Natural killer cell (primary cell): ENCODE data around the gene ABCC8. TPM values are rescaled to one million over a fixed set of nuclear protein-coding genes. Genes with fewer than 3 reads are reported as not detected.

Source experiments
- ATAC-seq, 3 donors: fragments of 150-1000 bp in 2 of 3; fragments of 200-7000 bp in 1 of 3; cut with Tn5 transposase; 1 replicate in 1 of 3; 2 replicates in 2 of 3; pipeline ENCODE4 v1.10.0; 2021; ENCODE audit warnings: mild to moderate bottlenecking in 2 of 3, moderate library complexity in 2 of 3
- DNase-seq, 2 donors: peaks; one replicate each; pipeline versions ENCODE4 v3.0.0 to v3.0.0-alpha.2; 2013 to 2021; ENCODE audit warnings: mixed read lengths in 1 of 2
- H3K27ac ChIP-seq: one replicate; pipeline ENCODE4 v1.5.1; 2013; ENCODE audit warnings: mild to moderate bottlenecking, low read length
- H3K27me3 ChIP-seq: one replicate; pipeline ENCODE4 v1.6.1; 2013; ENCODE audit warnings: low read length; ENCODE audit not compliant: control insufficient read depth, insufficient read depth
- H3K36me3 ChIP-seq: one replicate; pipeline ENCODE4 v1.6.1; 2013; ENCODE audit warnings: low read length; ENCODE audit not compliant: control insufficient read depth, insufficient read depth
- H3K4me1 ChIP-seq: one replicate; pipeline ENCODE4 v1.6.1; 2013; ENCODE audit warnings: low read length; ENCODE audit not compliant: control insufficient read depth, insufficient read depth
- H3K4me3 ChIP-seq: one replicate; pipeline ENCODE4 v1.5.1; 2013; ENCODE audit warnings: low read length
- H3K9me3 ChIP-seq: one replicate; pipeline ENCODE4 v1.6.1; 2013; ENCODE audit warnings: low read length; ENCODE audit not compliant: control insufficient read depth, insufficient read depth
- H3K27ac Mint-ChIP-seq, 2 donors: one replicate each; pipeline ENCODE4 v1.8.0; 2022; ENCODE audit warnings: mild to moderate bottlenecking in 2 of 2, mixed read lengths in 2 of 2, moderate library complexity in 1 of 2
- H3K27me3 Mint-ChIP-seq, 2 donors: one replicate each; pipeline ENCODE4 v1.8.0; 2022; ENCODE audit warnings: low read depth in 2 of 2, mixed read lengths in 2 of 2
- H3K36me3 Mint-ChIP-seq: one replicate; pipeline ENCODE4 v1.8.0; 2022; ENCODE audit warnings: mixed read lengths
- H3K4me1 Mint-ChIP-seq, 2 donors: one replicate each; pipeline ENCODE4 v1.8.0; 2022; ENCODE audit warnings: mixed read lengths in 2 of 2
- H3K4me3 Mint-ChIP-seq: one replicate; pipeline ENCODE4 v1.8.0; 2022; ENCODE audit warnings: mild to moderate bottlenecking, moderate library complexity, mixed read lengths
- H3K9me3 Mint-ChIP-seq, 2 donors: one replicate each; pipeline ENCODE4 v1.8.0; 2022; ENCODE audit warnings: mixed read lengths in 2 of 2
- WGBS: methylation state at CpG from one replicate; pipeline ENCODE4 v1.1.7; 2013; ENCODE audit warnings: missing lambda C conversion rate; ENCODE audit not compliant: insufficient coverage; 5-methylcytosine and 5-hydroxymethylcytosine counted together
- intact Hi-C: fragments of 100-400 bp; cut with micrococcal nuclease; formaldehyde crosslinking; loops from one replicate; pipeline ENCODE4 v1.14.2; 2022
- total RNA-seq, 4 donors: library from RNA; stranded (reverse); fragments of 120-200 nt in 1 of 4; gene quantifications; one replicate each; pipeline versions ENCODE4 v1.2.3 to v1.2.4, GENCODE V29; 2013 to 2022
- TF ChIP-seq, protein P1 (sequence below): fragments of 200-600 bp; IDR thresholded peaks from one replicate; pipeline ENCODE4 v1.8.0; 2022; ENCODE audit warnings: antibody characterized with exemption

The ABCC8 gene
- total RNA-seq, 3 donors from 2014 or later (not counting 1 experiment from before 2014, with no cell fraction given) = not detected

DNA sequence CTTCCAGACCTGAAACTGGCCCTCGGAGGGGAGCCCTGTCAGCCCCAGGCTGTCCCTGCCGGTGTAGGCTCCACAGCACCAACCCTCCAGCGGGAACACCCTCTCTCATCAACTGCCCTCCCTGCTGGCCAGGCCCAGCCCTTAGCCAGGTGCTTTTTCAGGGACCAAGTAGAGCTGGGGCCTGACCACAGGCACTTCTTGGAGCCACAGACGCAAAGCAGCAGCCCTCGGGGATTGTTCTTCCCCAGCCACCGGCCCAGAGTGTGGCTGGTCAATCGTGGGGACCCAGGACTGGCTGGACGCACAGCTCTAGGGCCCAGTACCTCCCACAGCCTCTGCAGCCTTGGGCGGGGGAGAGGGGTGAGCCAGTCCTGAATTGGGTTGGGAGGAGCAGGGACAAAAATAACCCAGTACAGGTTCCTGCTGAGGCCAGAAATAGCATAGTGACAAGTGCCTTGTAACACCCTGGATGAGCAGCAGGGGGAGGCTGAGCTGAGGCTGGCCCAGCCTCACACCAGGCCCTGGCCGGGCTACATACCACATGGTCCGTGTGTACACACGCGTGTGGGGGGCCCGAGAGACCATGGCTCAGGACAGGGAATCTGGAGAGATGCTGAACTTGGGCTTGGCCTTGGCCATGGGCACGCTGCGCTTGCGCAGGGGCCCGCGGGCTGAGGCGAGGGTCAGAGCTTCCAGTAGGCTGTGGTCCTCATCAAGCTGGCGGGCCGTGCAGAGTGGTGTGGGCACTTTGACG is 90.1 kb downstream of the ABCC8 start:
- ATAC-seq = peak in 2 of 3 donors; percentile 28 to 31
- Histone ChIP-seq H3K9me3 (no peaks in the 10 kb centered on the region), H3K27me3 (no peaks in the 10 kb centered on the region), H3K36me3 (no peaks in the 10 kb centered on the region), H3K4me3 (no peak overlapping the region), H3K4me1 (peaks cover 13% of the 10 kb centered on the region), H3K27ac (no peak overlapping the region)
- peaks cover 9 to 11% of the 10 kb centered on the region in 2 donors for H3K4me1 Mint-ChIP-seq
- H3K9me3 Mint-ChIP-seq = no peaks in the 10 kb centered on the region
- TF ChIP-seq, protein P1, sequence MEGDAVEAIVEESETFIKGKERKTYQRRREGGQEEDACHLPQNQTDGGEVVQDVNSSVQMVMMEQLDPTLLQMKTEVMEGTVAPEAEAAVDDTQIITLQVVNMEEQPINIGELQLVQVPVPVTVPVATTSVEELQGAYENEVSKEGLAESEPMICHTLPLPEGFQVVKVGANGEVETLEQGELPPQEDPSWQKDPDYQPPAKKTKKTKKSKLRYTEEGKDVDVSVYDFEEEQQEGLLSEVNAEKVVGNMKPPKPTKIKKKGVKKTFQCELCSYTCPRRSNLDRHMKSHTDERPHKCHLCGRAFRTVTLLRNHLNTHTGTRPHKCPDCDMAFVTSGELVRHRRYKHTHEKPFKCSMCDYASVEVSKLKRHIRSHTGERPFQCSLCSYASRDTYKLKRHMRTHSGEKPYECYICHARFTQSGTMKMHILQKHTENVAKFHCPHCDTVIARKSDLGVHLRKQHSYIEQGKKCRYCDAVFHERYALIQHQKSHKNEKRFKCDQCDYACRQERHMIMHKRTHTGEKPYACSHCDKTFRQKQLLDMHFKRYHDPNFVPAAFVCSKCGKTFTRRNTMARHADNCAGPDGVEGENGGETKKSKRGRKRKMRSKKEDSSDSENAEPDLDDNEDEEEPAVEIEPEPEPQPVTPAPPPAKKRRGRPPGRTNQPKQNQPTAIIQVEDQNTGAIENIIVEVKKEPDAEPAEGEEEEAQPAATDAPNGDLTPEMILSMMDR = peak; percentile 15
- peak overlapping the region; percentile 52 for H3K4me3 Mint-ChIP-seq
- H3K27ac Mint-ChIP-seq = no peak overlapping the region
- DNase-seq = peak in 1 of 2 donors; percentile 62
- no peaks in the 10 kb centered on the region for H3K27me3 Mint-ChIP-seq
- no peaks in the 10 kb centered on the region for H3K36me3 Mint-ChIP-seq
- intact Hi-C loops = no loop called here
- 79% methylated on average over 23 of the region's 23 CpGs for WGBS

DNA sequence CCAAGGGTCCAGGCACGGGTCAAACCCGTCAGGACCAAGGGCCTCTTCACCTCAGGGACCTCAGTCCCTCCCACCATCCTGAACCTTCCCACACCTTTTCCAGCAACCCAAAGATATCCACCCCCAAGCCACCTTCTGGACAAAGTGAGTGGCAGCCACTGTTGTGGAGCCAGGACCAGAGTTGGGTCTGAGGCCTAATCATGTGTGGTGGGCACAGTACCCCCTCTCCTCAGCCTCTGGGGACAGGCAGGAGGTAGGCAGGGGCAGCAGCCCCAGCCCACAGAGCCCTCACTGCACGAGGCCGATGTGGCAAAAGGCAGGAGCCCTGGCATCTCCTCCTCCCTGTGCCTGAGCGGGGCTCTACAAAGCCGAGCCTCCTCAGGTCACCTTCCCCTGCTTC is 90.7 kb downstream of the ABCC8 start:
- WGBS = 83% methylated on average over 6 of the region's 6 CpGs
- Mint-ChIP-seq H3K4me3 (no peak overlapping the region), H3K27me3 (no peaks in the 10 kb centered on the region), H3K9me3 (no peaks in the 10 kb centered on the region), H3K36me3 (no peaks in the 10 kb centered on the region), H3K4me1 (peaks cover 9 to 11% of the 10 kb centered on the region in 2 donors), H3K27ac (no peak overlapping the region)
- DNase-seq = no peak
- H3K27ac ChIP-seq = no peak overlapping the region
- intact Hi-C loops = no loop called here
- no peaks in the 10 kb centered on the region for H3K27me3 ChIP-seq
- H3K36me3 ChIP-seq = no peaks in the 10 kb centered on the region
- peaks cover 13% of the 10 kb centered on the region for H3K4me1 ChIP-seq
- H3K4me3 ChIP-seq = no peak overlapping the region
- TF ChIP-seq, protein P1 = no peak
- ATAC-seq = no peak
- H3K9me3 ChIP-seq = no peaks in the 10 kb centered on the region

DNA sequence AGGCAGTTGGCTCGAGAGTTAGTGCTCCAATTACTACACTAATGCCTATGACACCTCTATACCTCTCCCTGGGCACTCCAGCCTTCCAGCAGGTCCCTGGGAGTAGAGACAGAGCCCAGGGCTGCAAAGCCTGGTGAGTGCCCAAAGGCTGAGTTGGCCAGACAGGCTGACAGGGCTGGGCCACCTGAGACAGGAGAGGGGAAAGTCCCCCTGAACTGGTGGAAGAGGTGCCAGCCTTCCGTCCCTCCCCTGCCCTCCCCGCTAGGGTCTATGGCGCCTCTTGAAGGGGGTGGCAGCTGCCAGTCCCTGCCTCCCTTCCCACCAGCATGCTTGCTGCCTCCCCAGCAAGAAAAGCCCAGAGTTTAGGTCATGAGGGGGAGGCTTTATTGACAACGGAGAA is 91.2 kb downstream of the ABCC8 start:
- Histone ChIP-seq H3K27me3 (no peaks in the 10 kb centered on the region), H3K4me3 (no peak overlapping the region), H3K9me3 (no peaks in the 10 kb centered on the region), H3K36me3 (no peaks in the 10 kb centered on the region), H3K27ac (no peak overlapping the region), H3K4me1 (peaks cover 13% of the 10 kb centered on the region)
- H3K27ac Mint-ChIP-seq = no peak overlapping the region
- intact Hi-C loops = no loop called here
- no peak overlapping the region for H3K4me3 Mint-ChIP-seq
- no peaks in the 10 kb centered on the region for H3K27me3 Mint-ChIP-seq
- WGBS = 95% methylated on average over 5 of the region's 5 CpGs
- H3K9me3 Mint-ChIP-seq = no peaks in the 10 kb centered on the region
- TF ChIP-seq, protein P1 = no peak
- ATAC-seq (no peak), DNase-seq (no peak)
- no peaks in the 10 kb centered on the region for H3K36me3 Mint-ChIP-seq
- peaks cover 9 to 11% of the 10 kb centered on the region in 2 donors for H3K4me1 Mint-ChIP-seq
